Naive thymus-derived CD8-positive, alpha-beta T cell (primary cell): ENCODE measurements around the gene PKD1. TPM values are rescaled to one million over a fixed set of nuclear protein-coding genes. Genes with fewer than 3 reads are reported as not detected.

Source experiments
- ATAC-seq, 2 donors: fragments of 150-1000 bp; cut with Tn5 transposase in 1 of 2; sonication (Bioruptor Pico), chemical (Tn5 transposase) in 1 of 2; 1 replicate in 1 of 2; 2 replicates in 1 of 2; pipeline ENCODE4 v1.10.0; 2021; ENCODE audit warnings: mild to moderate bottlenecking in 2 of 2, moderate library complexity in 2 of 2
- POLR2A ChIA-PET: fragments of 350-600 bp; sonication (Branson Sonifier 250); formaldehyde crosslinking; loops from one replicate; lab custom pipeline; 2021; ENCODE audit warnings: antibody characterized with exemption; lab: Charles Lee
- DNase-seq, 10 donors: peaks; one replicate each; pipeline versions ENCODE4 v3.0.0 to v3.0.0-alpha.2; 2020 to 2022
- H3K27ac Mint-ChIP-seq, 10 donors: one replicate each; pipeline ENCODE4 v1.8.0; 2020 to 2022; ENCODE audit warnings: mild to moderate bottlenecking in 10 of 10, mixed read lengths in 10 of 10, moderate library complexity in 4 of 10, inconsistent platforms in 1 of 10
- H3K27me3 Mint-ChIP-seq, 5 donors: one replicate each; pipeline ENCODE4 v1.8.0; 2021 to 2022; ENCODE audit warnings: mixed read lengths in 5 of 5
- H3K36me3 Mint-ChIP-seq, 3 donors: one replicate each; pipeline ENCODE4 v1.8.0; 2020 to 2022; ENCODE audit warnings: mixed read lengths in 3 of 3, mild to moderate bottlenecking in 2 of 3, inconsistent platforms in 1 of 3
- H3K4me1 Mint-ChIP-seq, 4 donors: one replicate each; pipeline ENCODE4 v1.8.0; 2021 to 2022; ENCODE audit warnings: mixed read lengths in 4 of 4
- H3K4me3 Mint-ChIP-seq, 10 donors: one replicate each; pipeline ENCODE4 v1.8.0; 2020 to 2022; ENCODE audit warnings: mild to moderate bottlenecking in 10 of 10, mixed read lengths in 10 of 10, moderate library complexity in 6 of 10, inconsistent platforms in 1 of 10
- H3K9me3 Mint-ChIP-seq, 9 donors: one replicate each; pipeline ENCODE4 v1.8.0; 2020 to 2022; ENCODE audit warnings: mixed read lengths in 9 of 9, mild to moderate bottlenecking in 3 of 9, inconsistent platforms in 1 of 9, moderate library complexity in 1 of 9
- polyA plus RNA-seq, 3 donors: library from polyadenylated mRNA; unstranded; fragments of 300-500 nt; fragmentation: Illumina TruSeq; gene quantifications; one replicate each; pipeline ENCODE4 v1.2.3, GENCODE V29; 2021
- total RNA-seq, 8 experiments: library from RNA in 2 of 8; stranded (reverse) in 2 of 8; gene quantifications; one replicate each; pipeline ENCODE4 v1.2.3 and lab custom pipeline; 2021 to 2026

PKD1 gene
- total and polyA plus RNA-seq, 5 experiments from 2014 or later: 3.5 to 134 (median 9.9) TPM

- Mint-ChIP-seq H3K9me3 (no peaks in the 10 kb centered on the region), H3K27me3 (no peaks in the 10 kb centered on the region), H3K36me3 (peaks cover 0 to 27% (median 9%) of the 10 kb centered on the region in 3 donors), H3K4me3 (no peak overlapping the region), H3K27ac (peak overlapping the region in 1 of 10 donors; percentile 83), H3K4me1 (no peaks in the 10 kb centered on the region)
- POLR2A ChIA-PET: interaction anchor here (0.8 kb wide), 1 partner anchor 79 kb away, joined by 3 read pairs; the partner anchor contains the start of gene TRAF7
- ATAC-seq (no peak), DNase-seq (no peak)
Observed at GRCh38 chr16:2076072-2076865, 59.4 kb downstream of the PKD1 start.

GRCh38 chr16:2075631-2076030 is 60.1 kb downstream of the PKD1 start:
- H3K36me3 Mint-ChIP-seq: peaks cover 0 to 28% (median 9%) of the 10 kb centered on the region in 3 donors
- no peaks in the 10 kb centered on the region for H3K9me3 Mint-ChIP-seq
- no peak overlapping the region for H3K4me3 Mint-ChIP-seq
- no peak for DNase-seq
- no peaks in the 10 kb centered on the region for H3K4me1 Mint-ChIP-seq
- ATAC-seq: no peak
- POLR2A ChIA-PET: no interaction called here
- H3K27me3 Mint-ChIP-seq: no peaks in the 10 kb centered on the region
- no peak overlapping the region for H3K27ac Mint-ChIP-seq

GRCh38 chr16:2074071-2074470 is 61.6 kb downstream of the PKD1 start:
- peaks cover 0 to 33% (median 9%) of the 10 kb centered on the region in 3 donors for H3K36me3 Mint-ChIP-seq
- no peaks in the 10 kb centered on the region for H3K9me3 Mint-ChIP-seq

GRCh38 chr16:2072926-2073325 is 62.8 kb downstream of the PKD1 start:
- no peaks in the 10 kb centered on the region for H3K27me3 Mint-ChIP-seq
- no peak for ATAC-seq

More at GRCh38 chr16:2074071-2074470, 61.6 kb downstream of the PKD1 start:
- no peaks in the 10 kb centered on the region for H3K4me1 Mint-ChIP-seq
- no peak overlapping the region for H3K27ac Mint-ChIP-seq
- DNase-seq (no peak), ATAC-seq (no peak)
- H3K4me3 Mint-ChIP-seq: no peak overlapping the region
- POLR2A ChIA-PET: interaction anchor here (0.5 kb wide), 1 partner anchor 726 kb away, joined by 3 read pairs; no protein-coding TSS in a partner anchor
- no peaks in the 10 kb centered on the region for H3K27me3 Mint-ChIP-seq

GRCh38 chr16:2071454-2072202 is 64.1 kb downstream of the PKD1 start:
- no peaks in the 10 kb centered on the region for H3K27me3 Mint-ChIP-seq
- no peak overlapping the region for H3K4me3 Mint-ChIP-seq
- H3K27ac Mint-ChIP-seq: no peak overlapping the region
- H3K36me3 Mint-ChIP-seq: peaks cover 0 to 45% (median 10%) of the 10 kb centered on the region in 3 donors
- no peak for DNase-seq
- POLR2A ChIA-PET: interaction anchor here (0.5 kb wide), 1 partner anchor 128 kb away, joined by 3 read pairs; no protein-coding TSS in a partner anchor
- no peaks in the 10 kb centered on the region for H3K9me3 Mint-ChIP-seq
- ATAC-seq: no peak
- no peaks in the 10 kb centered on the region for H3K4me1 Mint-ChIP-seq

More at GRCh38 chr16:2072926-2073325, 62.8 kb downstream of the PKD1 start:
- no peak overlapping the region for H3K4me3 Mint-ChIP-seq
- POLR2A ChIA-PET: interaction anchor here (0.8 kb wide), 1 partner anchor 66 kb away, joined by 3 read pairs; no protein-coding TSS in a partner anchor
- H3K4me1 Mint-ChIP-seq: no peaks in the 10 kb centered on the region
- peaks cover 0 to 42% (median 9%) of the 10 kb centered on the region in 3 donors for H3K36me3 Mint-ChIP-seq
- H3K27ac Mint-ChIP-seq: no peak overlapping the region
- DNase-seq: no peak
- no peaks in the 10 kb centered on the region for H3K9me3 Mint-ChIP-seq

GRCh38 chr16:2070576-2071453 is 64.9 kb downstream of the PKD1 start:
- POLR2A ChIA-PET: no interaction called here
- Mint-ChIP-seq H3K9me3 (no peaks in the 10 kb centered on the region), H3K4me1 (no peaks in the 10 kb centered on the region), H3K36me3 (peaks cover 0 to 50% (median 16%) of the 10 kb centered on the region in 3 donors), H3K4me3 (no peak overlapping the region), H3K27ac (no peak overlapping the region), H3K27me3 (no peaks in the 10 kb centered on the region)
- DNase-seq: no peak
- no peak for ATAC-seq

- H3K36me3 Mint-ChIP-seq: peaks cover 0 to 40% (median 8%) of the 10 kb centered on the region in 3 donors
- H3K4me1 Mint-ChIP-seq: no peaks in the 10 kb centered on the region
- DNase-seq (no peak), ATAC-seq (no peak)
- peak overlapping the region in 2 of 10 donors; percentile 25 to 53 for H3K27ac Mint-ChIP-seq
- H3K27me3 Mint-ChIP-seq: no peaks in the 10 kb centered on the region
- POLR2A ChIA-PET: no interaction called here
- H3K9me3 Mint-ChIP-seq: no peaks in the 10 kb centered on the region
- no peak overlapping the region for H3K4me3 Mint-ChIP-seq
Observed at GRCh38 chr16:2066139-2066538, 69.6 kb downstream of the PKD1 start.

GRCh38 chr16:2064368-2064945 is 71.2 kb downstream of the PKD1 start:
- ATAC-seq (no peak), DNase-seq (no peak)
- no peak overlapping the region for H3K4me3 Mint-ChIP-seq
- H3K27me3 Mint-ChIP-seq: no peaks in the 10 kb centered on the region
- H3K27ac Mint-ChIP-seq: no peak overlapping the region
- no peaks in the 10 kb centered on the region for H3K9me3 Mint-ChIP-seq
- peaks cover 0 to 35% (median 8%) of the 10 kb centered on the region in 3 donors for H3K36me3 Mint-ChIP-seq
- POLR2A ChIA-PET: interaction anchor here (0.6 to 0.7 kb wide), 3 partner anchors 24 to 87 kb away, joined by 3 to 6 read pairs (median 3); no protein-coding TSS in a partner anchor
- no peaks in the 10 kb centered on the region for H3K4me1 Mint-ChIP-seq

GRCh38 chr16:2063861-2064260 is 71.8 kb downstream of the PKD1 start:
- H3K36me3 Mint-ChIP-seq: peaks cover 0 to 33% (median 8%) of the 10 kb centered on the region in 3 donors
- no peak for ATAC-seq

GRCh38 chr16:2062801-2063200 is 72.9 kb downstream of the PKD1 start:
- ATAC-seq: no peak
- peaks cover 0 to 33% (median 8%) of the 10 kb centered on the region in 3 donors for H3K36me3 Mint-ChIP-seq

More at GRCh38 chr16:2063861-2064260, 71.8 kb downstream of the PKD1 start:
- H3K9me3 Mint-ChIP-seq: no peaks in the 10 kb centered on the region
- no peak overlapping the region for H3K4me3 Mint-ChIP-seq
- no peaks in the 10 kb centered on the region for H3K27me3 Mint-ChIP-seq
- no peak overlapping the region for H3K27ac Mint-ChIP-seq
- DNase-seq: no peak
- H3K4me1 Mint-ChIP-seq: no peaks in the 10 kb centered on the region
- POLR2A ChIA-PET: no interaction called here

GRCh38 chr16:2061526-2061925 is 74.2 kb downstream of the PKD1 start:
- DNase-seq: no peak
- POLR2A ChIA-PET: interaction anchor here (0.5 to 0.6 kb wide), 2 partner anchors 11 to 35 kb away, joined by 4 to 5 read pairs; partner anchors contain the start of gene NHERF2
- peaks cover 0 to 33% (median 6%) of the 10 kb centered on the region in 3 donors for H3K36me3 Mint-ChIP-seq

More at GRCh38 chr16:2062801-2063200, 72.9 kb downstream of the PKD1 start:
- no peaks in the 10 kb centered on the region for H3K9me3 Mint-ChIP-seq
- peaks cover 0 to 6% (median 0%) of the 10 kb centered on the region in 4 donors for H3K4me1 Mint-ChIP-seq
- no peak overlapping the region for H3K4me3 Mint-ChIP-seq
- POLR2A ChIA-PET: no interaction called here
- no peak overlapping the region for H3K27ac Mint-ChIP-seq
- DNase-seq: no peak
- H3K27me3 Mint-ChIP-seq: no peaks in the 10 kb centered on the region

More at GRCh38 chr16:2061526-2061925, 74.2 kb downstream of the PKD1 start:
- H3K4me1 Mint-ChIP-seq: peaks cover 0 to 6% (median 2%) of the 10 kb centered on the region in 4 donors
- H3K27me3 Mint-ChIP-seq: no peaks in the 10 kb centered on the region
- H3K27ac Mint-ChIP-seq: peak overlapping the region in 1 of 10 donors; percentile 60
- no peak overlapping the region for H3K4me3 Mint-ChIP-seq
- no peak for ATAC-seq
- H3K9me3 Mint-ChIP-seq: no peaks in the 10 kb centered on the region
